Activated CD4-positive, alpha-beta T cell treated with anti-CD3 and anti-CD28 coated beads, Interleukin-2, amount 10 ng/mL, durations not matched to agents 24 days and 14 days (primary cell): ENCODE results near the gene RNF157. TPM values are rescaled to one million over a fixed set of nuclear protein-coding genes. Genes with fewer than 3 reads are reported as not detected.
"Not testable (repeated sequence)": the region's sequence is repeated elsewhere in the genome, so short reads cannot be mapped to it uniquely, and the experiment has no call there.

ENCODE experiments used
- DNase-seq: peaks from one replicate; pipeline ENCODE4 v3.0.0; 2022
- H3K27ac Mint-ChIP-seq: one replicate; pipeline ENCODE4 v1.8.0; 2022; ENCODE audit warnings: mild to moderate bottlenecking, mixed read lengths
- H3K27me3 Mint-ChIP-seq: one replicate; pipeline ENCODE4 v1.8.0; 2022; ENCODE audit warnings: mixed read lengths
- H3K36me3 Mint-ChIP-seq: one replicate; pipeline ENCODE4 v1.8.0; 2022; ENCODE audit warnings: low read depth, mild to moderate bottlenecking, mixed read lengths
- H3K4me1 Mint-ChIP-seq: one replicate; pipeline ENCODE4 v1.8.0; 2021; ENCODE audit warnings: mixed read lengths
- H3K4me3 Mint-ChIP-seq: one replicate; pipeline ENCODE4 v1.8.0; 2022; ENCODE audit warnings: mild to moderate bottlenecking, moderate library complexity, mixed read lengths
- H3K9me3 Mint-ChIP-seq: one replicate; pipeline ENCODE4 v1.8.0; 2021; ENCODE audit warnings: mixed read lengths
- intact Hi-C: fragments of 100-400 bp; cut with micrococcal nuclease; formaldehyde crosslinking; loops from one replicate; pipeline ENCODE4 v1.15.1; 2023
- total RNA-seq: library from RNA; stranded (reverse); gene quantifications from 2 replicates; pipeline ENCODE4 v1.2.3, GENCODE V29; 2022

Gene RNF157
- total RNA-seq, 1 donor from 2014 or later, result 35.0 TPM

GRCh38 chr17:76217081-76217480, 23.2 kb downstream of the RNF157 start:
- Mint-ChIP-seq H3K36me3 (peaks cover 22% of the 10 kb centered on the region), H3K27ac (no peak overlapping the region), H3K27me3 (no peaks in the 10 kb centered on the region), H3K4me3 (no peak overlapping the region), H3K4me1 (peaks cover 34% of the 10 kb centered on the region), H3K9me3 (peaks cover 4% of the 10 kb centered on the region)
- DNase-seq, result no peak
- intact Hi-C loops, result no loop called here

- no peak for DNase-seq
- Mint-ChIP-seq H3K4me3 (no peak overlapping the region), H3K9me3 (peaks cover 4% of the 10 kb centered on the region), H3K36me3 (peaks cover 39% of the 10 kb centered on the region), H3K27me3 (no peaks in the 10 kb centered on the region), H3K4me1 (peaks cover 44% of the 10 kb centered on the region), H3K27ac (no peak overlapping the region)
- intact Hi-C loops, result no loop called here
Observed at GRCh38 chr17:76213491-76213890, 26.8 kb downstream of the RNF157 start.

DNA sequence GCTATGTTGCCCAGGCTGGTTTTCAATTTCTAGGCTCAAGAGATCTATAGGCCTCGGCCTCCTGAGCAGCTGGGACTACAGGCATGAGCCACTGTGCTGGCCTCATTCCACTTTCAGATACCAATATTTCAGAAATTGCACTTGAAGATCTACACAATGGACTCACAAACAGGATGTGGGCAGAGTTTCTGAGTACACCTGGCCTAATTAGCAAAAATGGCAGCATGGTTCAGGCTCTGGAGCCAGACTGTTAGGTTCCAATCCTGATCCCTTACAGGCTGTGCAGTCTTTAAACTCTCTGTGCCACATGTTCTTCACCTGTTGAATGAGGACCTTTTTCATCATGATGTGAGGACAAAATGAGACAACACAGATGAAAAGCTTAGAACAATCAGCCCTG, 32.2 kb downstream of the RNF157 start:
- Mint-ChIP-seq H3K36me3 (peaks cover 52% of the 10 kb centered on the region), H3K9me3 (no peaks in the 10 kb centered on the region), H3K27me3 (no peaks in the 10 kb centered on the region), H3K27ac (peak overlapping the region; percentile 59), H3K4me1 (peaks cover 53% of the 10 kb centered on the region), H3K4me3 (no peak overlapping the region)
- intact Hi-C loops, result loop anchor here (2.0 kb wide), 1 partner anchor 31 kb away; no protein-coding TSS in a partner anchor
- DNase-seq, result no peak

GRCh38 chr17:76207275-76208059, 32.8 kb downstream of the RNF157 start:
- no peak overlapping the region for H3K4me3 Mint-ChIP-seq
- peaks cover 51% of the 10 kb centered on the region for H3K4me1 Mint-ChIP-seq
- no peaks in the 10 kb centered on the region for H3K27me3 Mint-ChIP-seq
- intact Hi-C loops, result loop anchor here (2.0 kb wide), 1 partner anchor 31 kb away; no protein-coding TSS in a partner anchor
- peaks cover 53% of the 10 kb centered on the region for H3K36me3 Mint-ChIP-seq
- H3K9me3 Mint-ChIP-seq, result no peaks in the 10 kb centered on the region
- no peak for DNase-seq
- H3K27ac Mint-ChIP-seq, result peak overlapping the region; percentile 59

- H3K27me3 Mint-ChIP-seq, H3K27ac Mint-ChIP-seq: not testable (repeated sequence)
- H3K4me1 Mint-ChIP-seq, result peaks cover 44% of the 10 kb centered on the region
Observed at GRCh38 chr17:76205542-76206144, 34.6 kb downstream of the RNF157 start.

DNA sequence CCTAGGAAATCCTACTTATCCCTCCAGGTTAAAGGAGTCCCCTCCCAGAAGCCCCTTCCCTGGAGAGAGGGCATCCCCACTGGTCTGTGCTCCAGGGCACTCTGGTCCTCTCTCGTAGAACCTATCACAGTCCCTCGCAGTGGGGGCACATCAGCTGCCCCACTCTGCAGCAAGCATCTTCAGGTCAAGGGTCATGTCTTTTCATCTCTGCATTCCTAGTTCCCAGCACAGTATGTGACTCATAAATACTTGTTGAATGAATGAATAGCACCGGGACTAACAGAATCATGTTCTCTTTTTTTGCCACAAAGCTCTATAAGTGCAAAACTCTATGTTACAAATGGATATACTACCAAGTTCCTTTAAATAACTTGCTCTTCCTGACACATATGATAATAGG, 36.0 kb downstream of the RNF157 start:
- no peaks in the 10 kb centered on the region for H3K9me3 Mint-ChIP-seq
- H3K4me3 Mint-ChIP-seq, result no peak overlapping the region
- intact Hi-C loops, result no loop called here
- H3K27me3 Mint-ChIP-seq, result no peaks in the 10 kb centered on the region
- H3K36me3 Mint-ChIP-seq, result peaks cover 50% of the 10 kb centered on the region
- H3K27ac Mint-ChIP-seq, result peak overlapping the region; percentile 17
- no peak for DNase-seq
- peaks cover 50% of the 10 kb centered on the region for H3K4me1 Mint-ChIP-seq

More at GRCh38 chr17:76205542-76206144, 34.6 kb downstream of the RNF157 start:
- intact Hi-C loops, H3K9me3 Mint-ChIP-seq, H3K4me3 Mint-ChIP-seq, DNase-seq: not testable (repeated sequence)
- H3K36me3 Mint-ChIP-seq, result peaks cover 48% of the 10 kb centered on the region

DNA sequence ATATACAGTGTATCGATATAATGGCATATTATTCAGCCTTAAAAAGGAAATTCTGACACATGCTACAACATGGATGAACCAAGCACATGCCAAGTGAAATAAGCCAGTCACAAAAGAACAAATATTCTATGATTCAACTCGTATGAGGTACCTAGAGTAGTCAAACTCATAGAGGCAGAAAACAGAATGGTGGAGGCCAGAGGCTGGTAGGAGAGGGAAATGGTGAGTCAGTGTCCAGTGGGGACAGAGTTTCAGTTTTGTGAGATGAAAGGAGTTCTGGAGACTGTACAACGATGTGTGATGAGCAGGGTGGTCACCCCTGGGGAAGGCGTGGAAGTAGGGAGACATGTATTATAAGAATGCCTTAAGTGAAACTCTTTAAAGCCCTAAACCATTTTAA, 39.9 kb downstream of the RNF157 start:
- Mint-ChIP-seq H3K27ac (peak overlapping the region; percentile 74), H3K27me3 (no peaks in the 10 kb centered on the region), H3K4me3 (no peak overlapping the region), H3K36me3 (peaks cover 59% of the 10 kb centered on the region), H3K4me1 (peaks cover 50% of the 10 kb centered on the region), H3K9me3 (no peaks in the 10 kb centered on the region)
- no peak for DNase-seq
- intact Hi-C loops, result no loop called here

DNA sequence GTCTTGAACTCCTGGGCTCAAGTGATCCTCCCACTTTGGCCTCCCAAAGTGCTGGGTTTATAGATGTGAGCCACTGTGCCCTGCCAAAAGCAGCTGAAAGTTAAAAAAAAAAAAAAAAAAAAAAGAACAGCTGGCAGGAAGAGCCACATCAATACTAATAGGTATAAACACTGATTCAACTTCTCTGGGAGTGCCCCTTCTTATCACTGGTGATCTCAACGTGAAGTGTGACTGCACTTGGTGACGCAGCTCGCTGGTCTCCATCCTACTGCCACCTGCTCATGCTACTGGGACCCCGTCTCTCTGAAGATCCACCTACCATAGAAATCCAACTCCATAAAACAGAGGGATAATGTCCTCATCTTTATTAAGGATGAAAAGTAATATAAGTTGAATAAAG, 40.8 kb downstream of the RNF157 start:
- peak; percentile 84 for DNase-seq
- intact Hi-C loops, result no loop called here
- Mint-ChIP-seq H3K36me3 (peaks cover 66% of the 10 kb centered on the region), H3K4me3 (peak overlapping the region; percentile 43), H3K27ac (peak overlapping the region; percentile 86), H3K4me1 (peaks cover 56% of the 10 kb centered on the region), H3K9me3 (no peaks in the 10 kb centered on the region), H3K27me3 (no peaks in the 10 kb centered on the region)

- no peaks in the 10 kb centered on the region for H3K9me3 Mint-ChIP-seq
- no peaks in the 10 kb centered on the region for H3K27me3 Mint-ChIP-seq
- peaks cover 64% of the 10 kb centered on the region for H3K36me3 Mint-ChIP-seq
- peaks cover 58% of the 10 kb centered on the region for H3K4me1 Mint-ChIP-seq
- peak overlapping the region; percentile 86 for H3K27ac Mint-ChIP-seq
- no peak overlapping the region for H3K4me3 Mint-ChIP-seq
- no peak for DNase-seq
- intact Hi-C loops, result no loop called here
Observed at GRCh38 chr17:76198702-76199101, 41.6 kb downstream of the RNF157 start.

GRCh38 chr17:76197911-76198310, 42.4 kb downstream of the RNF157 start:
- intact Hi-C loops, result no loop called here
- Mint-ChIP-seq H3K9me3 (no peaks in the 10 kb centered on the region), H3K27ac (peak overlapping the region; percentile 31), H3K36me3 (peaks cover 64% of the 10 kb centered on the region), H3K4me1 (peaks cover 65% of the 10 kb centered on the region), H3K4me3 (no peak overlapping the region), H3K27me3 (no peaks in the 10 kb centered on the region)
- DNase-seq, result no peak

DNA sequence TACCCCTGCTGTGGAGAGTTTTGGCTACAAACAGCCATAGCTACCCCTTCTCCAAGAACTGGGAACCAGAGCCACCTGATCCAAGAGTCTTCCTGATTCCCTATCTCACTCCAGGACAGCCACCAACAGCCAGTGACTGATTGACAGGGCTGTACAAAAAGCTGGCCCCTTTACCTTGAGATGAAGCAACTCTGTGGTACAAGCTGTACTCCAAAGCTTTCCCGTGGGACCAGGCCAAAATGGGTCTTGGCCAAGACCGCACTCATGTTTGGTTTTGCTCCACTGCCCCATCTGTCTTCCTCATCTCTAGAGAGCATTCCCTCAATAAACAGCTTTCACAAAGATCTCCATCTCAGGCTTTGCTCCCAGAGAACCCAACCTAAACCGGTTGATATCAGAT, 43.6 kb downstream of the RNF157 start:
- no peaks in the 10 kb centered on the region for H3K9me3 Mint-ChIP-seq
- H3K4me1 Mint-ChIP-seq, result peaks cover 69% of the 10 kb centered on the region
- no peaks in the 10 kb centered on the region for H3K27me3 Mint-ChIP-seq
- intact Hi-C loops, result no loop called here
- H3K27ac Mint-ChIP-seq, result no peak overlapping the region
- no peak for DNase-seq
- peaks cover 57% of the 10 kb centered on the region for H3K36me3 Mint-ChIP-seq
- H3K4me3 Mint-ChIP-seq, result no peak overlapping the region

- Mint-ChIP-seq H3K27me3 (no peaks in the 10 kb centered on the region), H3K4me3 (no peak overlapping the region), H3K36me3 (peaks cover 50% of the 10 kb centered on the region), H3K27ac (no peak overlapping the region), H3K9me3 (no peaks in the 10 kb centered on the region), H3K4me1 (peaks cover 72% of the 10 kb centered on the region)
- no peak for DNase-seq
- intact Hi-C loops, result no loop called here
Observed at GRCh38 chr17:76195281-76196096, 44.8 kb downstream of the RNF157 start.

GRCh38 chr17:76193591-76193990, 46.7 kb downstream of the RNF157 start:
- Mint-ChIP-seq H3K27ac (peak overlapping the region; percentile 89), H3K36me3 (peaks cover 46% of the 10 kb centered on the region), H3K27me3 (no peaks in the 10 kb centered on the region), H3K4me3 (peak overlapping the region; percentile 68), H3K4me1 (peaks cover 70% of the 10 kb centered on the region), H3K9me3 (no peaks in the 10 kb centered on the region)
- DNase-seq, result peak; percentile 88
- intact Hi-C loops, result loop anchor here (2.0 to 5.0 kb wide), 2 partner anchors 73 to 121 kb away; partner anchors contain the start of genes GALR2 and SRP68
